RWPE1 (cell line): Measurements from ENCODE around the gene CASP10.

Experiments
- CTCF ChIA-PET: fragments of 350-600 bp; sonication (Branson Sonifier 250); formaldehyde crosslinking; extraction: SDS; loops from one replicate; lab custom pipeline; 2021; lab: Yijun Ruan, JAX
- POLR2A ChIA-PET: fragments of 400-600 bp; formaldehyde crosslinking; extraction: SDS; loops from one replicate; lab custom pipeline; 2020; ENCODE audit warnings: antibody characterized with exemption; ENCODE audit not compliant: low non-redundant PET; lab: Yijun Ruan, JAX
- DNase-seq: peaks from one replicate; pipeline ENCODE4 v3.0.0; 2012; ENCODE audit warnings: low spot score
- H3K27ac ChIP-seq: fragments of 450-650 bp; 2 replicates; pipeline ENCODE4 v1.5.1; 2017
- CTCF ChIP-seq: fragments of 450-650 bp; conservative IDR thresholded peaks from 2 replicates; pipeline ENCODE4 v1.5.1; 2017; ENCODE audit warnings: low read depth, mild to moderate bottlenecking

CASP10 gene

GRCh38 chr2:201269764-201270163 lies 86.8 kb downstream of the CASP10 start:
- DNase-seq, result no peak
- ChIA-PET POLR2A (no interaction called here), CTCF (no interaction called here)
- no peak for TF ChIP-seq CTCF
- H3K27ac ChIP-seq, result no peak overlapping the region

GRCh38 chr2:201270293-201271001 lies 87.5 kb downstream of the CASP10 start:
- POLR2A ChIA-PET, result no interaction called here
- no peak for DNase-seq
- no peak for TF ChIP-seq CTCF
- CTCF ChIA-PET, result no interaction called here
- H3K27ac ChIP-seq, result no peak overlapping the region

GRCh38 chr2:201271917-201272316 lies 89.0 kb downstream of the CASP10 start:
- CTCF ChIA-PET, result no interaction called here
- no peak for TF ChIP-seq CTCF

GRCh38 chr2:201273330-201273983 lies 90.5 kb downstream of the CASP10 start:
- ChIA-PET CTCF (interaction anchor here (0.6 kb wide), 1 partner anchor 16 kb away, joined by 3 read pairs; no protein-coding TSS in a partner anchor), POLR2A (no interaction called here)
- no peak for DNase-seq
- TF ChIP-seq CTCF, result no peak
- no peak overlapping the region for H3K27ac ChIP-seq

More at GRCh38 chr2:201271917-201272316, 89.0 kb downstream of the CASP10 start:
- POLR2A ChIA-PET, result no interaction called here
- no peak overlapping the region for H3K27ac ChIP-seq
- DNase-seq, result no peak

- no peak for DNase-seq
- no peak for TF ChIP-seq CTCF
- H3K27ac ChIP-seq, result no peak overlapping the region
- CTCF ChIA-PET, result no interaction called here
- POLR2A ChIA-PET, result no interaction called here
Measured at GRCh38 chr2:201275069-201275468, 92.1 kb downstream of the CASP10 start.

- TF ChIP-seq CTCF, result no peak
Measured at GRCh38 chr2:201275990-201276389, 93.0 kb downstream of the CASP10 start.

More at GRCh38 chr2:201275990-201276389, 93.0 kb downstream of the CASP10 start:
- no peak overlapping the region for H3K27ac ChIP-seq
- POLR2A ChIA-PET, result no interaction called here
- CTCF ChIA-PET, result interaction anchor here (0.7 kb wide), 1 partner anchor 44 kb away, joined by 4 read pairs; no protein-coding TSS in a partner anchor
- DNase-seq, result no peak
